UCSD-AML1 (cell line): ENCODE measurements around the gene WDR4.
A peak's percentile ranks its signal among the peaks of the same experiment; 100 is the strongest.
"Not testable (repeated sequence)": the region's sequence is repeated elsewhere in the genome, so short reads cannot be mapped to it uniquely, and the experiment has no call there.

ENCODE experiments used
- DNase-seq: peaks from one replicate; lab custom pipeline; 2025; ENCODE audit not compliant: unreplicated experiment; lab: John Stamatoyannopoulos, UW

WDR4 gene

GRCh38 chr21:42820616-42821465 is 58.5 kb downstream of the WDR4 start:
- no peak for DNase-seq

GRCh38 chr21:42819861-42820615 is 59.3 kb downstream of the WDR4 start:
- DNase-seq = no peak

- peak; percentile 59 for DNase-seq
Observed at GRCh38 chr21:42818328-42818749, 61.0 kb downstream of the WDR4 start.

- no peak for DNase-seq
Observed at GRCh38 chr21:42815217-42815616, 64.1 kb downstream of the WDR4 start.

GRCh38 chr21:42812528-42813241 is 66.7 kb downstream of the WDR4 start:
- not testable (repeated sequence) for DNase-seq

- no peak for DNase-seq
Observed at GRCh38 chr21:42811960-42812359, 67.4 kb downstream of the WDR4 start.

- DNase-seq = no peak
Observed at GRCh38 chr21:42809577-42810475, 69.5 kb downstream of the WDR4 start.

GRCh38 chr21:42809171-42809570 is 70.2 kb downstream of the WDR4 start:
- DNase-seq = no peak

- DNase-seq = no peak
Observed at GRCh38 chr21:42807938-42808613, 71.3 kb downstream of the WDR4 start.

GRCh38 chr21:42807293-42807895 is 71.9 kb downstream of the WDR4 start:
- DNase-seq = not testable (repeated sequence)

- DNase-seq = no peak
Observed at GRCh38 chr21:42806509-42807140, 72.7 kb downstream of the WDR4 start.

- DNase-seq = not testable (repeated sequence)
Observed at GRCh38 chr21:42801616-42802015, 77.7 kb downstream of the WDR4 start.

GRCh38 chr21:42799948-42800347 is 79.4 kb downstream of the WDR4 start:
- DNase-seq = no peak

GRCh38 chr21:42799516-42799915 is 79.8 kb downstream of the WDR4 start:
- no peak for DNase-seq
